CD4-positive, alpha-beta T cell treated with Interleukin-6 at 100 ng/mL for 8 hours (primary cell): Measurements from ENCODE around the gene DAZ2.
"Not testable (repeated sequence)": the region's sequence is repeated elsewhere in the genome, so short reads cannot be mapped to it uniquely, and the experiment has no call there.

ENCODE experiments used
- DNase-seq: peaks from one replicate; pipeline ENCODE4 v3.0.0-alpha.2; 2020; ENCODE audit warnings: mixed read lengths, low spot score

Gene DAZ2

DNA sequence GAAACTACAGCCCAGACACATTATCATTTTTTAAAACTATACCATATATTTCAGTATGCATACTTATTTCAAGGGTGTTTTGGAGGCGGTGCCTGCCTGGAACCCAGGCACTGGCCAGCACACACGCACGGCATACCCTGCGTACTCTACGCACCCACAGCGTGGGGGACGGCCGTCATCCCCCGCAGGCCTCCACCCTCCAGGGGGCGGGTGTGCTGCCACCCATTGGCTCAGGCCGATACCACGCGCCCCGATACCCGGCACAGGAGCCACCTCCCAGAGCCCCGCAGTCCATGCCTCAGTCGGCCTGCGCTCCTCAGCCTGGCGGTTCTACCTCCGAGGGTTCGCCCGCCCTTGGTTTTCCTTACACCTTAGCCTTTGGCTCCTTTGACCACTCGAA is at the start of gene DAZ2:
Gene DAZ2, plus strand, starts transcription at position 301 of the 400 bp plus-strand sequence. CDS start 208 bp downstream, outside the sequence.
- DNase-seq, result not testable (repeated sequence)

DNA sequence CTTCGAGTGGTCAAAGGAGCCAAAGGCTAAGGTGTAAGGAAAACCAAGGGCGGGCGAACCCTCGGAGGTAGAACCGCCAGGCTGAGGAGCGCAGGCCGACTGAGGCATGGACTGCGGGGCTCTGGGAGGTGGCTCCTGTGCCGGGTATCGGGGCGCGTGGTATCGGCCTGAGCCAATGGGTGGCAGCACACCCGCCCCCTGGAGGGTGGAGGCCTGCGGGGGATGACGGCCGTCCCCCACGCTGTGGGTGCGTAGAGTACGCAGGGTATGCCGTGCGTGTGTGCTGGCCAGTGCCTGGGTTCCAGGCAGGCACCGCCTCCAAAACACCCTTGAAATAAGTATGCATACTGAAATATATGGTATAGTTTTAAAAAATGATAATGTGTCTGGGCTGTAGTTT is 20.4 kb upstream of the DAZ2 start, which contains the start of gene DAZ1:
Gene DAZ1, minus strand, starts transcription at position 101 of the 400 bp plus-strand sequence. CDS start 208 bp downstream, outside the sequence.
- DNase-seq, result not testable (repeated sequence)

GRCh38 chrY:23207455-23207854 is 11.9 kb upstream of the DAZ2 start:
- not testable (repeated sequence) for DNase-seq

DNA sequence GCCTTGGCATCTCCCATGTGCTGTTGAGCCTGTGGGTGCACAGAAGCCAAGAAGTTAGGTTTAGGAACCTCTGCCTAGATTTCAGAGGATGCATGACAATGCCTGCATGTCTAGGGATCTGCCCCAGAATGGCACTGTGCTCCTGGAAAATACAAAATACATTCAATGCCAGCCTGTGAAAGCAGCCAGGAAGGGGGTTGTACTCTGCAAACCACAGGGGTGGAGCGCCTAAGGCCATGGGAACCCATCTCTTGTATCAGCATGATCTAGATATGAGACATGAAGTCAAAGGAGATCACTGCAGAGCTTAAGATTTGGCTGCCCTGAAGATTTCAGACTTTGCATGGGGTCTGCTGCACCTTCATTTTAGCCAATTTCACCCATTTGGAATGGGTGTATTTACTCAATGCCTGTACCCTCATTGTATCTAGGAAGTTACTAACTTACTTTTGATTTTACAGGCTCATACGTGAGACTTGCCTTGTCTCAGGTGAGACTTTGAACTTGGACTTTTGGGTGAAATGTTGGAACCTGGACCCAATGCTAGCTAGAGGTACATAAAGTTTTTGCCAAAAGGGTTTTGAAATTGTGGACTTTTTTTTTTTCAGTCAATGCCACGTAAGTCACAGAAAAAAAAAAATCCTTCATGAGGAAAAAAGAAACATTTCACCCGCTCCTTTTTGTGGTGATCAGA is 9.4 kb upstream of the DAZ2 start:
- not testable (repeated sequence) for DNase-seq

GRCh38 chrY:23210681-23211080 is 8.7 kb upstream of the DAZ2 start:
- not testable (repeated sequence) for DNase-seq
